ENCODE data around the gene GPR78.
"Not testable (repeated sequence)": the region's sequence is repeated elsewhere in the genome, so short reads cannot be mapped to it uniquely, and the experiment has no call there.

GPR78 gene

GRCh38 chr4:8570201-8570600 is 10.0 kb upstream of the GPR78 start:
- DNase-seq (ENCODE audit: extremely low spot score), result no peak
- ChIA-PET POLR2A (no interaction called here), CTCF (no interaction called here)
- TF ChIP-seq L3MBTL2 (conservative IDR thresholded peaks at IDR 0.05), result no peak
- no peak for TF ChIP-seq ARNT (IDR thresholded peaks at IDR 0.05)
- no peak for TF ChIP-seq ZNF384 (IDR thresholded peaks at IDR 0.05)

- ChIA-PET POLR2A (interaction anchor here (0.5 kb wide), 1 partner anchor 10 kb away, joined by 3 read pairs; no protein-coding TSS in a partner anchor), CTCF (no interaction called here)
- TF ChIP-seq L3MBTL2 (conservative IDR thresholded peaks at IDR 0.05), result no peak
- TF ChIP-seq BHLHE40 (IDR thresholded peaks at IDR 0.05; ENCODE audit: borderline replicate concordance), result no peak
- no peak for TF ChIP-seq LEF1 (IDR thresholded peaks at IDR 0.05; ENCODE audit: borderline replicate concordance)
- TF ChIP-seq FOXK2 (IDR thresholded peaks at IDR 0.05), result no peak
- no peak for DNase-seq (ENCODE audit: extremely low spot score)
Observed at GRCh38 chr4:8571702-8572685, 8.2 kb upstream of the GPR78 start.

- POLR2A ChIA-PET, result no interaction called here
- DNase-seq (ENCODE audit: extremely low spot score), result no peak
- CTCF ChIA-PET, result no interaction called here
- TF ChIP-seq CTBP1 (IDR thresholded peaks at IDR 0.05; ENCODE audit: borderline replicate concordance) (no peak), SUZ12 (IDR thresholded peaks at IDR 0.05) (no peak), FOXM1 (IDR thresholded peaks at IDR 0.05; ENCODE audit: borderline replicate concordance) (no peak), ARNT (IDR thresholded peaks at IDR 0.05) (no peak), HDGF (IDR thresholded peaks at IDR 0.05; ENCODE audit: borderline replicate concordance) (no peak), TARDBP (IDR thresholded peaks at IDR 0.05) (no peak), FOXK2 (IDR thresholded peaks at IDR 0.05) (no peak), BHLHE40 (IDR thresholded peaks at IDR 0.05; ENCODE audit: borderline replicate concordance) (no peak)
Observed at GRCh38 chr4:8573266-8573665, 6.9 kb upstream of the GPR78 start.

- TF ChIP-seq PKNOX1 (IDR thresholded peaks at IDR 0.05) (no peak), FOXK2 (IDR thresholded peaks at IDR 0.05) (no peak), LEF1 (IDR thresholded peaks at IDR 0.05; ENCODE audit: borderline replicate concordance) (no peak), FOXM1 (IDR thresholded peaks at IDR 0.05; ENCODE audit: borderline replicate concordance) (no peak), BHLHE40 (IDR thresholded peaks at IDR 0.05; ENCODE audit: borderline replicate concordance) (no peak)
- no peak for DNase-seq (ENCODE audit: extremely low spot score)
- ChIA-PET CTCF (no interaction called here), POLR2A (no interaction called here)
Observed at GRCh38 chr4:8574796-8575370, 5.3 kb upstream of the GPR78 start.

- ChIA-PET CTCF (no interaction called here), POLR2A (no interaction called here)
- no peak for DNase-seq (ENCODE audit: extremely low spot score)
- TF ChIP-seq PKNOX1 (IDR thresholded peaks at IDR 0.05) (no peak), TARDBP (IDR thresholded peaks at IDR 0.05) (no peak), HDGF (IDR thresholded peaks at IDR 0.05; ENCODE audit: borderline replicate concordance) (no peak), L3MBTL2 (conservative IDR thresholded peaks at IDR 0.05) (no peak), SP1 (IDR thresholded peaks at IDR 0.05) (no peak), ELF4 (IDR thresholded peaks at IDR 0.05) (no peak), ARNT (IDR thresholded peaks at IDR 0.05) (no peak), FOXK2 (IDR thresholded peaks at IDR 0.05) (no peak), FOXA1 (IDR thresholded peaks at IDR 0.05) (no peak), LEF1 (IDR thresholded peaks at IDR 0.05; ENCODE audit: borderline replicate concordance) (no peak), BHLHE40 (IDR thresholded peaks at IDR 0.05; ENCODE audit: borderline replicate concordance) (no peak), SUZ12 (IDR thresholded peaks at IDR 0.05) (no peak)
Observed at GRCh38 chr4:8575457-8575856, 4.7 kb upstream of the GPR78 start.

GRCh38 chr4:8576591-8576990 is 3.6 kb upstream of the GPR78 start:
- CTCF ChIA-PET; DNase-seq (ENCODE audit: extremely low spot score); POLR2A ChIA-PET: not testable (repeated sequence)

GRCh38 chr4:8577046-8577445 is 3.1 kb upstream of the GPR78 start:
- ChIA-PET POLR2A (no interaction called here), CTCF (no interaction called here)
- TF ChIP-seq BHLHE40 (IDR thresholded peaks at IDR 0.05; ENCODE audit: borderline replicate concordance) (no peak), TARDBP (IDR thresholded peaks at IDR 0.05) (no peak), L3MBTL2 (conservative IDR thresholded peaks at IDR 0.05) (no peak), ZNF384 (IDR thresholded peaks at IDR 0.05) (no peak), LEF1 (IDR thresholded peaks at IDR 0.05; ENCODE audit: borderline replicate concordance) (no peak), HDGF (IDR thresholded peaks at IDR 0.05; ENCODE audit: borderline replicate concordance) (no peak), FOXM1 (IDR thresholded peaks at IDR 0.05; ENCODE audit: borderline replicate concordance) (no peak), NFRKB (IDR thresholded peaks at IDR 0.05) (no peak), ELF4 (IDR thresholded peaks at IDR 0.05) (no peak), SUZ12 (IDR thresholded peaks at IDR 0.05) (no peak), CTBP1 (IDR thresholded peaks at IDR 0.05; ENCODE audit: borderline replicate concordance) (no peak), SP1 (IDR thresholded peaks at IDR 0.05) (no peak), FOXA1 (IDR thresholded peaks at IDR 0.05) (no peak), ARNT (IDR thresholded peaks at IDR 0.05) (no peak), PKNOX1 (IDR thresholded peaks at IDR 0.05) (no peak), FOXK2 (IDR thresholded peaks at IDR 0.05) (no peak)
- no peak for DNase-seq (ENCODE audit: extremely low spot score)
